Stomach (tissue), 9 donors: ENCODE measurements around the gene GABRR3. TPM values are rescaled to one million over a fixed set of nuclear protein-coding genes. Genes with fewer than 3 reads are reported as not detected.

Experiments used
- DNase-seq, 2 donors: peaks; one replicate each; pipeline versions ENCODE4 v3.0.0 to v3.0.0-alpha.2; 2013 to 2019
- H3K27ac ChIP-seq, 5 donors: fragments of 200-600 bp in 4 of 5; sonication (generic) in 4 of 5; one replicate each; pipeline ENCODE4 v1.5.1; 2013 to 2019; ENCODE audit warnings: mild to moderate bottlenecking in 1 of 5, moderate library complexity in 1 of 5
- H3K27me3 ChIP-seq, 3 donors: fragments of 200-600 bp; sonication (generic); one replicate each; pipeline ENCODE4 v1.5.1; 2017 to 2019; ENCODE audit warnings: mixed run types in 1 of 3
- H3K36me3 ChIP-seq, 4 donors: fragments of 200-600 bp; sonication (generic); 1 replicate in 3 of 4; 2 replicates in 1 of 4; pipeline ENCODE4 v1.5.1; 2016 to 2019
- H3K4me1 ChIP-seq, 4 donors: fragments of 200-600 bp; sonication (generic); one replicate each; pipeline ENCODE4 v1.5.1; 2016 to 2019
- H3K4me3 ChIP-seq, 4 donors: fragments of 200-600 bp; sonication (generic) in 3 of 4; one replicate each; pipeline ENCODE4 v1.5.1; 2016 to 2019; ENCODE audit warnings: mild to moderate bottlenecking in 1 of 4
- H3K9me3 ChIP-seq, 4 donors: fragments of 200-600 bp; sonication (generic); one replicate each; pipeline ENCODE4 v1.5.1; 2016 to 2019
- CTCF ChIP-seq, 7 experiments: fragments of 450-650 bp in 4 of 7; fragments of 200-600 bp in 3 of 7; sonication (generic) in 3 of 7; IDR thresholded peaks; one replicate each; pipeline ENCODE4 v1.5.1; 2016 to 2019; ENCODE audit warnings: antibody characterized with exemption in 7 of 7, control low read depth in 2 of 7, mild to moderate bottlenecking in 1 of 7
- EP300 ChIP-seq: sonication (generic); formaldehyde crosslinking; IDR thresholded peaks from one replicate; pipeline ENCODE4 v1.6.1; 2017; ENCODE audit warnings: antibody characterized with exemption
- POLR2A ChIP-seq, 4 donors: fragments of 450-650 bp; IDR thresholded peaks; one replicate each; pipeline ENCODE4 v1.6.1; 2016; ENCODE audit warnings: antibody characterized with exemption in 4 of 4, control low read depth in 2 of 4, mild to moderate bottlenecking in 1 of 4, moderate library complexity in 1 of 4
- POLR2AphosphoS5 ChIP-seq, 3 donors: sonication (generic); formaldehyde crosslinking; IDR thresholded peaks; one replicate each; pipeline ENCODE4 v1.6.1; 2016; ENCODE audit warnings: antibody characterized with exemption in 3 of 3
- WGBS, 5 donors: extraction: QIAGEN DNeasy Blood & Tissue Kit in 3 of 5; methylation state at CpG; one replicate each; pipeline versions ENCODE4 v1.1.5 to v1.1.7; 2013 to 2018; 5-methylcytosine and 5-hydroxymethylcytosine counted together
- intact Hi-C: fragments of 100-400 bp; cut with DNase I; formaldehyde crosslinking; loops from one replicate; pipeline ENCODE4 v1.15.1; 2023; ENCODE audit warnings: low total_unique reads
- polyA plus RNA-seq, 3 donors: library from polyadenylated mRNA; stranded (reverse); fragments of 200-250 nt; gene quantifications; one replicate each; pipeline ENCODE4 v1.2.3, GENCODE V29; 2013
- total RNA-seq, 5 donors: library from RNA; depleted of rRNA; stranded (reverse); fragments of >200 nt; gene quantifications; one replicate each; pipeline versions ENCODE4 v1.1.0 to v1.2.3, GENCODE V29; 2014 to 2016
- donor health status: healthy with polysubstance abuse.
- donor health status: Bipolar disorder and iron deficiency.
- donor health status: healthy.

GABRR3 gene
- total and polyA plus RNA-seq, 8 donors: not detected

- TF ChIP-seq CTCF (IDR thresholded peaks at IDR 0.05): no peak
- TF ChIP-seq POLR2AphosphoS5 (IDR thresholded peaks at IDR 0.05): no peak
- TF ChIP-seq POLR2A (IDR thresholded peaks at IDR 0.05): no peak
- TF ChIP-seq EP300: no peak
- DNase-seq: no peak
- Histone ChIP-seq H3K27ac (no peak overlapping the region), H3K36me3 (peaks cover 0 to 44% (median 30%) of the 10 kb centered on the region in 4 donors), H3K4me3 (no peak overlapping the region), H3K4me1 (peaks cover 14 to 47% (median 28%) of the 10 kb centered on the region in 4 donors), H3K27me3 (no peaks in the 10 kb centered on the region), H3K9me3 (no peaks in the 10 kb centered on the region)
- WGBS, 5 donors: 85 to 91% (median 90%) methylated on average over 5 of the region's 5 CpGs
- intact Hi-C loops: no loop called here
Observed at GRCh38 chr3:97959872-97960271, 75.2 kb downstream of the GABRR3 start.

DNA sequence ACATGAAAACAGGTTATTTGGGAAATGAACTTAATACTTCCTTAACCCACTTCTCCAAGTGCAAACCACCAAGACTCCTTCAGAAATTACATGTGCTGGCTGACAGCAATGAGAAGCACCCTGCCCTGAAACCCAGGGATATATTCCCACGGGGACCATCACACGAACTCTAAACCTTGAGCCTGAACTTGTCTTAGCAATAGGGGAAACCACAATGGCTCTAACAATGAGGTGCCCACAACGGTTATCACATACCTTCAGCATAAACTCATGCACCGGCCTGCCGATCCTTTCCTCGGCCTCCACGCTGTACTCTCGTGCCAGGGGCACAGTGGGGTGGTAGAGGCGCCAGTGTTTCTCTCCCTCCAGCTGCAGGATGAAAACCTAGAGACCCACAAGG, 76.3 kb downstream of the GABRR3 start:
- Histone ChIP-seq H3K4me1 (peaks cover 9 to 45% (median 23%) of the 10 kb centered on the region in 4 donors), H3K36me3 (peaks cover 5 to 51% (median 41%) of the 10 kb centered on the region in 4 donors), H3K27me3 (no peaks in the 10 kb centered on the region), H3K9me3 (no peaks in the 10 kb centered on the region), H3K4me3 (no peak overlapping the region), H3K27ac (peak overlapping the region in 1 of 5 donors; percentile 28)
- intact Hi-C loops: no loop called here
- 91 to 98% (median 96%) methylated on average over 8 to 9 of the region's 9 CpGs for WGBS, 5 donors
- DNase-seq: no peak
- TF ChIP-seq EP300 (no peak), POLR2A (IDR thresholded peaks at IDR 0.05) (no peak), POLR2AphosphoS5 (IDR thresholded peaks at IDR 0.05) (no peak), CTCF (IDR thresholded peaks at IDR 0.05) (no peak)

- DNase-seq: no peak
- H3K4me1 ChIP-seq: peaks cover 9 to 41% (median 20%) of the 10 kb centered on the region in 4 donors
- intact Hi-C loops: no loop called here
- peak overlapping the region in 2 of 5 donors; percentile 28 to 45 for H3K27ac ChIP-seq
- TF ChIP-seq POLR2A (IDR thresholded peaks at IDR 0.05): no peak
- TF ChIP-seq EP300: no peak
- TF ChIP-seq CTCF (IDR thresholded peaks at IDR 0.05): no peak
- no peak for TF ChIP-seq POLR2AphosphoS5 (IDR thresholded peaks at IDR 0.05)
- H3K4me3 ChIP-seq: no peak overlapping the region
- peaks cover 9 to 53% (median 44%) of the 10 kb centered on the region in 4 donors for H3K36me3 ChIP-seq
- H3K27me3 ChIP-seq: no peaks in the 10 kb centered on the region
- 79 to 94% (median 88%) methylated on average over 2 of the region's 2 CpGs for WGBS, 5 donors
- H3K9me3 ChIP-seq: no peaks in the 10 kb centered on the region
Observed at GRCh38 chr3:97958396-97958795, 76.7 kb downstream of the GABRR3 start.

GRCh38 chr3:97957617-97958311, 77.4 kb downstream of the GABRR3 start:
- TF ChIP-seq EP300 (no peak), POLR2AphosphoS5 (IDR thresholded peaks at IDR 0.05) (peak in 2 of 3 donors; percentile 8 to 55), CTCF (IDR thresholded peaks at IDR 0.05) (no peak), POLR2A (IDR thresholded peaks at IDR 0.05) (no peak)
- H3K4me3 ChIP-seq: no peak overlapping the region
- H3K27ac ChIP-seq: peak overlapping the region in 2 of 5 donors; percentile 28 to 45
- peaks cover 9 to 35% (median 15%) of the 10 kb centered on the region in 4 donors for H3K4me1 ChIP-seq
- intact Hi-C loops: no loop called here
- DNase-seq: no peak
- no peaks in the 10 kb centered on the region for H3K9me3 ChIP-seq
- no peaks in the 10 kb centered on the region for H3K27me3 ChIP-seq
- WGBS, 5 donors: 66 to 79% (median 73%) methylated on average over 8 of the region's 8 CpGs
- H3K36me3 ChIP-seq: peaks cover 9 to 59% (median 50%) of the 10 kb centered on the region in 4 donors
